Peyer's patch (tissue), 4 donors: ENCODE results near the gene HOXA5. TPM values are rescaled to one million over a fixed set of nuclear protein-coding genes. Genes with fewer than 3 reads are reported as not detected.

ENCODE experiments used
- DNase-seq, 3 donors: peaks; one replicate each; pipeline ENCODE4 v3.0.0-alpha.2; 2017 to 2019
- H3K27ac ChIP-seq, 4 donors: fragments of 200-600 bp; sonication (generic); one replicate each; pipeline ENCODE4 v1.5.1; 2016 to 2019
- H3K27me3 ChIP-seq, 2 donors: fragments of 200-600 bp; sonication (generic); one replicate each; pipeline ENCODE4 v1.5.1; 2019
- H3K36me3 ChIP-seq, 3 donors: fragments of 200-600 bp; sonication (generic); one replicate each; pipeline ENCODE4 v1.5.1; 2016 to 2019
- H3K4me1 ChIP-seq, 4 donors: fragments of 200-600 bp; sonication (generic); one replicate each; pipeline ENCODE4 v1.5.1; 2016 to 2019
- H3K4me3 ChIP-seq, 4 donors: fragments of 200-600 bp; sonication (generic); 1 replicate in 3 of 4; 2 replicates in 1 of 4; pipeline ENCODE4 v1.5.1; 2016 to 2019; ENCODE audit warnings: mild to moderate bottlenecking in 1 of 4
- H3K9me3 ChIP-seq, 4 donors: fragments of 200-600 bp; sonication (generic); one replicate each; pipeline ENCODE4 v1.5.1; 2016 to 2019; ENCODE audit warnings: mild to moderate bottlenecking in 1 of 4
- POLR2A ChIP-seq, 2 donors: fragments of 450-650 bp; IDR thresholded peaks; one replicate each; pipeline ENCODE4 v1.5.1; 2017; ENCODE audit warnings: antibody characterized with exemption in 2 of 2, mild to moderate bottlenecking in 2 of 2, moderate library complexity in 2 of 2
- total RNA-seq, 4 donors: library from RNA; depleted of rRNA; stranded (reverse); fragments of >200 nt; gene quantifications; one replicate each; pipeline ENCODE4 v1.1.0, GENCODE V29; 2016
- TF ChIP-seq, protein P1 (sequence below), 6 experiments: fragments of 450-650 bp in 4 of 6; fragments of 200-600 bp in 2 of 6; sonication (generic) in 1 of 6; IDR thresholded peaks; one replicate each; pipeline ENCODE4 v1.5.1; 2017 to 2019; ENCODE audit warnings: antibody characterized with exemption in 6 of 6, mild to moderate bottlenecking in 3 of 6, moderate library complexity in 1 of 6

HOXA5 gene
- total RNA-seq, 4 donors from 2014 or later, result 8.3 to 24.3 (median 20.1) TPM

- no peaks in the 10 kb centered on the region for H3K9me3 ChIP-seq
- H3K36me3 ChIP-seq, result no peaks in the 10 kb centered on the region
- H3K27me3 ChIP-seq, result no peaks in the 10 kb centered on the region
- peak overlapping the region; percentile 73 to 95 (median 84) for H3K27ac ChIP-seq
- peak in 1 of 2 donors; percentile 40 for TF ChIP-seq POLR2A (IDR thresholded peaks at IDR 0.05)
- TF ChIP-seq, protein P1, sequence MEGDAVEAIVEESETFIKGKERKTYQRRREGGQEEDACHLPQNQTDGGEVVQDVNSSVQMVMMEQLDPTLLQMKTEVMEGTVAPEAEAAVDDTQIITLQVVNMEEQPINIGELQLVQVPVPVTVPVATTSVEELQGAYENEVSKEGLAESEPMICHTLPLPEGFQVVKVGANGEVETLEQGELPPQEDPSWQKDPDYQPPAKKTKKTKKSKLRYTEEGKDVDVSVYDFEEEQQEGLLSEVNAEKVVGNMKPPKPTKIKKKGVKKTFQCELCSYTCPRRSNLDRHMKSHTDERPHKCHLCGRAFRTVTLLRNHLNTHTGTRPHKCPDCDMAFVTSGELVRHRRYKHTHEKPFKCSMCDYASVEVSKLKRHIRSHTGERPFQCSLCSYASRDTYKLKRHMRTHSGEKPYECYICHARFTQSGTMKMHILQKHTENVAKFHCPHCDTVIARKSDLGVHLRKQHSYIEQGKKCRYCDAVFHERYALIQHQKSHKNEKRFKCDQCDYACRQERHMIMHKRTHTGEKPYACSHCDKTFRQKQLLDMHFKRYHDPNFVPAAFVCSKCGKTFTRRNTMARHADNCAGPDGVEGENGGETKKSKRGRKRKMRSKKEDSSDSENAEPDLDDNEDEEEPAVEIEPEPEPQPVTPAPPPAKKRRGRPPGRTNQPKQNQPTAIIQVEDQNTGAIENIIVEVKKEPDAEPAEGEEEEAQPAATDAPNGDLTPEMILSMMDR (IDR thresholded peaks at IDR 0.05), result no peak
- peaks cover 0 to 70% (median 0%) of the 10 kb centered on the region in 4 donors for H3K4me1 ChIP-seq
- H3K4me3 ChIP-seq, result peak overlapping the region; percentile 29 to 70 (median 46)
- DNase-seq, result peak in 2 of 3 donors; percentile 78 to 82
Measured at GRCh38 chr7:27112955-27113949, 30.2 kb downstream of the HOXA5 start.

- Histone ChIP-seq H3K4me3 (peak overlapping the region in 1 of 4 donors; percentile 64), H3K4me1 (peaks cover 0 to 61% (median 0%) of the 10 kb centered on the region in 4 donors), H3K36me3 (no peaks in the 10 kb centered on the region), H3K27ac (peak overlapping the region in 3 of 4 donors; percentile 73 to 93 (median 75)), H3K9me3 (no peaks in the 10 kb centered on the region), H3K27me3 (no peaks in the 10 kb centered on the region)
- DNase-seq, result no peak
- TF ChIP-seq, protein P1 (IDR thresholded peaks at IDR 0.05), result no peak
Measured at GRCh38 chr7:27112361-27112760, 31.1 kb downstream of the HOXA5 start.

- Histone ChIP-seq H3K27me3 (no peaks in the 10 kb centered on the region), H3K4me3 (no peak overlapping the region), H3K4me1 (peaks cover 0 to 57% (median 0%) of the 10 kb centered on the region in 4 donors), H3K9me3 (no peaks in the 10 kb centered on the region), H3K27ac (peak overlapping the region; percentile 46 to 93 (median 74)), H3K36me3 (no peaks in the 10 kb centered on the region)
- DNase-seq, result no peak
- TF ChIP-seq POLR2A (IDR thresholded peaks at IDR 0.05), result no peak
- TF ChIP-seq, protein P1 (IDR thresholded peaks at IDR 0.05), result no peak
Measured at GRCh38 chr7:27111751-27112277, 31.7 kb downstream of the HOXA5 start.

DNA sequence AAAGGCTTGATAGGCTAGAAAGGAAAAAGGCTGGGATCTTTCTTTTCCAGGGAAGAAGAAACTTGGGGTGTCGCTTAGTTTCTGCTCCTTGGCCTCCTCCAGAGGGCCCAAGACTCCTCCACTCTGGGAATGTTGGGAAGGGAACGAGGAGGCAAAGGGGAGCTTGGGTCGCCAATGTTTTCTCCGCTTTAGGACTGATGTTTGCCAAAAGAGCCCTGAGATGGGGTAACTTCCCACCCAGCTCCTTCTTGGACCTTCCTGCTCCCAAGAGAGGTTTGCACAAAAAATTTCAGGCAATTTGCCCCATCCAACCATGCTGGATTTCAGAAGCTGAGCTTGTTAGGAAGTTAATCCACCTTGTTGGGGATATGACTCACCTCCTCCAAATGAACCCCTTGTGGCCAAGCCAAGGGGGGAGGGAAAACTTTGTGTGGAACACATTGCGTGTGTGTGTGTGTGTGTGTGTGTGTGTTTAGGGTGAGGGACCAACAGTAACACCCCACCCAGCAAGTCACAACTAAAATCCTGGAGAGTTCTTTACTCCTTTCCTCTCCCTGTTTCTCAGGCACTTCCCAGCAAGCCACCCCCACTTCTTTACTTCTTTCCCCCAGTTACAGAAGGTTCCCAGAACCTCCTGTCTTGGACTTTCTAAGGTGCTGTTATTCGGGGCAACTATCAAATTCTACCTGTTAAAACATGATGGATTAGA lies 32.3 kb downstream of the HOXA5 start:
- DNase-seq, result peak in 1 of 3 donors; percentile 41
- Histone ChIP-seq H3K4me1 (peaks cover 0 to 51% (median 0%) of the 10 kb centered on the region in 4 donors), H3K27me3 (no peaks in the 10 kb centered on the region), H3K27ac (peak overlapping the region; percentile 46 to 93 (median 74)), H3K36me3 (no peaks in the 10 kb centered on the region), H3K4me3 (peak overlapping the region in 1 of 4 donors; percentile 24), H3K9me3 (no peaks in the 10 kb centered on the region)
- TF ChIP-seq, protein P1 (IDR thresholded peaks at IDR 0.05), result no peak
- no peak for TF ChIP-seq POLR2A (IDR thresholded peaks at IDR 0.05)
